ENCODE results near the gene IL17B. TPM values are rescaled to one million over a fixed set of nuclear protein-coding genes. Genes with fewer than 3 reads are reported as not detected.

The IL17B gene
- total RNA-seq, 1 donor from 2014 or later, result not detected

DNA sequence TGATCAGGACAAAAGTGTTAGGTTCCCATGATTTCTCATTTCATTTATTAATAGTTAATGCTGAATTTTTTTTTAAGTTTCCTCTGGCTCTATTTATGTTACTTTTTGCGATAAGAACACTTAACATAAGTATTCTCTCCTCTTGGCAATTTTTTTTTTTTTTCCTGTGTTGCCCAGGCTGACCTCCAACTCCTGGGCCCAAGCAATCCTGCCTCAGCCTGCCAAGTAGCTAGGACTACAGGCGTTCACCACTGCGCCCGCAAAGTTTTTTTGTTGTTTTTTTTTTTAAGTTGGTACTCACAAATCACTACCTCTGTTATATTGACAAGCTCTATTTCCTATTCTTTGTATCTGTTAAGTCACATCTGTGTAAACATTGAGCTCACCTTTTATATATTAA, 26.9 kb downstream of the IL17B start:
- DNase-seq (ENCODE audit: low spot score in 2 of 2, unreplicated experiment in 2 of 2), result no peak
- TF ChIP-seq, protein P1, sequence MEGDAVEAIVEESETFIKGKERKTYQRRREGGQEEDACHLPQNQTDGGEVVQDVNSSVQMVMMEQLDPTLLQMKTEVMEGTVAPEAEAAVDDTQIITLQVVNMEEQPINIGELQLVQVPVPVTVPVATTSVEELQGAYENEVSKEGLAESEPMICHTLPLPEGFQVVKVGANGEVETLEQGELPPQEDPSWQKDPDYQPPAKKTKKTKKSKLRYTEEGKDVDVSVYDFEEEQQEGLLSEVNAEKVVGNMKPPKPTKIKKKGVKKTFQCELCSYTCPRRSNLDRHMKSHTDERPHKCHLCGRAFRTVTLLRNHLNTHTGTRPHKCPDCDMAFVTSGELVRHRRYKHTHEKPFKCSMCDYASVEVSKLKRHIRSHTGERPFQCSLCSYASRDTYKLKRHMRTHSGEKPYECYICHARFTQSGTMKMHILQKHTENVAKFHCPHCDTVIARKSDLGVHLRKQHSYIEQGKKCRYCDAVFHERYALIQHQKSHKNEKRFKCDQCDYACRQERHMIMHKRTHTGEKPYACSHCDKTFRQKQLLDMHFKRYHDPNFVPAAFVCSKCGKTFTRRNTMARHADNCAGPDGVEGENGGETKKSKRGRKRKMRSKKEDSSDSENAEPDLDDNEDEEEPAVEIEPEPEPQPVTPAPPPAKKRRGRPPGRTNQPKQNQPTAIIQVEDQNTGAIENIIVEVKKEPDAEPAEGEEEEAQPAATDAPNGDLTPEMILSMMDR (IDR thresholded peaks at IDR 0.05; ENCODE audit: unreplicated experiment), result no peak
- peaks cover 5% of the 10 kb centered on the region for H3K4me1 Mint-ChIP-seq
- no peak overlapping the region for H3K4me3 Mint-ChIP-seq
- H3K9me3 Mint-ChIP-seq, result no peaks in the 10 kb centered on the region
- no peaks in the 10 kb centered on the region for H3K27me3 Mint-ChIP-seq (ENCODE audit: low read depth)
- H3K27ac Mint-ChIP-seq, result no peak overlapping the region
- H3K36me3 Mint-ChIP-seq, result peaks cover 38% of the 10 kb centered on the region

DNA sequence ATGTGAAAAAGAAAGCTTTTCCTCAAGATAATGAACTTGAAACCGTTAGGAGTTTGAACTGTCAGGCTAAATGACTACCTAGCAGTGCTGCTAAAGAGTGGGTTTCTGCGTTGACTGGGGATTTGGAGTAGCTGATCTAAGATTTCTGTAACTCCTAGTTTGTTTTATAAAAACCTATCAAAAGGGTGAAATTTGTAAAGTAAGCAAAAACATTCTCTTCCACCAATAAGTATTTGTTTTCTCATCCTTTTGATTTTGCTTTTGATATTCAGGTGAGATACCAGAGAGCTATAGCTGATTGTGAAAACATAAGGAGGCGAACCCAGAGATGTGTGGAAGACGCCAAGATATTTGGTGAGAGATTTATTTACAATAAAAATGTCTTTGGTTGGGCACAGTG, 29.7 kb downstream of the IL17B start:
- TF ChIP-seq, protein P1 (IDR thresholded peaks at IDR 0.05; ENCODE audit: unreplicated experiment), result no peak
- no peaks in the 10 kb centered on the region for H3K27me3 Mint-ChIP-seq (ENCODE audit: low read depth)
- H3K36me3 Mint-ChIP-seq, result peaks cover 36% of the 10 kb centered on the region

DNA sequence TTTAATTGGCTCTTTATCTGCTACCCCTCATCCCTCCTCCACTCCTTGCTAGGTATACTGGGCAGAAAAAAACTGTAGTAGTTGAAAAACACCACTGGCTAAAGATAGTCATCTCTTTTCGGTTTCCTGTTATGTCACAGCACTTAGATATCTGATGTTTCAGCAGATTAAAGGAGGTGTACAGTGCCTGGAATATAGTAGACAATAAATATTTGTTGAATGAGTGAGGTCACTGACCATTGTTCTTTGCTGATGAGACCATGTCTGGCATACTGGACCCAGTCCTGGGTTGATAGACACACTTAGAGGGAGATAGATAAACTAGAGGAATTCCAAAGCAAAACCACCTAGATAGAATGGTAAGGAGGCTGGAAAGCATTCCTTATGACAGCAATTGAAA, 30.6 kb downstream of the IL17B start:
- H3K4me3 Mint-ChIP-seq, result no peak overlapping the region
- TF ChIP-seq, protein P1 (IDR thresholded peaks at IDR 0.05; ENCODE audit: unreplicated experiment), result no peak
- H3K27me3 Mint-ChIP-seq (ENCODE audit: low read depth), result no peaks in the 10 kb centered on the region
- H3K9me3 Mint-ChIP-seq, result no peaks in the 10 kb centered on the region
- H3K27ac Mint-ChIP-seq, result no peak overlapping the region
- no peak for DNase-seq (ENCODE audit: low spot score in 2 of 2, unreplicated experiment in 2 of 2)
- peaks cover 33% of the 10 kb centered on the region for H3K36me3 Mint-ChIP-seq
- H3K4me1 Mint-ChIP-seq, result peaks cover 30% of the 10 kb centered on the region

More for the DNA sequence above, 29.7 kb downstream of the IL17B start:
- no peak overlapping the region for H3K27ac Mint-ChIP-seq
- H3K4me3 Mint-ChIP-seq, result no peak overlapping the region
- H3K4me1 Mint-ChIP-seq, result peaks cover 23% of the 10 kb centered on the region
- no peaks in the 10 kb centered on the region for H3K9me3 Mint-ChIP-seq
- DNase-seq (ENCODE audit: low spot score in 2 of 2, unreplicated experiment in 2 of 2), result no peak

DNA sequence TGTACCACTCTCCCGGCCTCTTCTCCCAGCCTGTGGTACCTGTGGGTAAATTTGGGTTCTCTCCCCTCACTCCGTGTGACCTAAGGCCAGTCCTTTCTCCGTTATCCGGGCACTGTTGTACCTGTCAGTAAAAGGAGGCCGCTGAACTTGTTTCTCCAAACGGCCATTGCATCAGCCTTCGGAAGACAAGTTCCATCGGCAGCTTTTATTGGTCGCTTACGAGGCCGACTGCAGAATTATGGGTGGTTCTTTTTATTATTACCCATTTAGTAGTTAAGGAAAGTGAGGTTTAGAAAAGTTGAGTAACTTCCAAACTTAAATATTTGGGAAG, 33.2 kb downstream of the IL17B start:
- Mint-ChIP-seq H3K9me3 (no peaks in the 10 kb centered on the region), H3K27me3 (ENCODE audit: low read depth) (peaks cover 2% of the 10 kb centered on the region), H3K27ac (peak overlapping the region; percentile 96), H3K36me3 (peaks cover 19% of the 10 kb centered on the region), H3K4me3 (peak overlapping the region; percentile 90), H3K4me1 (peaks cover 30% of the 10 kb centered on the region)
- no peak for DNase-seq (ENCODE audit: low spot score in 2 of 2, unreplicated experiment in 2 of 2)
- TF ChIP-seq, protein P1 (IDR thresholded peaks at IDR 0.05; ENCODE audit: unreplicated experiment), result no peak

DNA sequence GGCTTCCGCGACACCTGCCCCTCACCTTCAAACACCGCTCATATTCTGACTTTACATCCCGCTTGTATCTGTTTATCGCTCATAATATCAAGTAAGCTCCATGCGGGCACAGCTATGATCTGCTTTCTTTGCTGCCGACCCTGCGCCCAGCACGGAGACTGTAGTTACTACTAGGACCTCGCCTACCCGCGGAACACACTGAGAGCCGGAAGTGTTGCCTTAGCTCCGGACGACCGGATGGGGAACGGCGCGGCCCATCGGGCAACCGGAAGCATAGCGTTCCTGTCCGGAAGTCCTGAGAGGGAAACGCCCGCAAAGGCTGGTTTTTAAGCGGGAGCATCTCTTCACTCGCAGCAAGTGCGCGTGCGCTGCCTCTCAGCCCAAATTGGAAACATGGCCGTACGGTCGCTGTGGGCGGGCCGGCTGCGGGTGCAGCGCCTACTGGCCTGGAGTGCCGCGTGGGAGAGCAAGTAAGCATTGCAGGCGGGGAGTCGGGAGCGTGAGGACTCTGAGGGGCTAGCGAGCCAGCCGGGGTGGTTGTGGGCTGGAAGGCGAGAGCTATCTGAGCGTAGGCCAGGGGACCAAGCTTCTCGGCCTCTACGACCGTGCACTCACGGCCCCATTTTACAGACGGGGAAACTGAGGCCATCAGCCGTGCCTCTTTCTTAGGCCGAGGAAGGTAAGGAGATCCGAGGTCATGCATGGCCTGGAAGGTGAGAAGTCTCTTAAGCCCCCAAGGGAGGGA, 33.8 kb downstream of the IL17B start, which contains the start of gene GRPEL2:
Gene GRPEL2, plus strand, starts transcription at position 353 of the 745 bp plus-strand sequence. Its CDS starts 41 bp downstream, at position 394.
- peak; percentile 84 to 91 for DNase-seq (ENCODE audit: low spot score in 2 of 2, unreplicated experiment in 2 of 2)
- peak within 1 kb of the TSS; percentile 96 for H3K27ac Mint-ChIP-seq
- TF ChIP-seq, protein P1 (IDR thresholded peaks at IDR 0.05; ENCODE audit: unreplicated experiment), result no peak
- H3K9me3 Mint-ChIP-seq, result no peaks in the 10 kb centered on the region
- H3K36me3 Mint-ChIP-seq, result peaks cover 13% of the 10 kb centered on the region
- H3K4me3 Mint-ChIP-seq, result peak within 1 kb of the TSS; percentile 90
- H3K27me3 Mint-ChIP-seq (ENCODE audit: low read depth), result peaks cover 2% of the 10 kb centered on the region
- H3K4me1 Mint-ChIP-seq, result peaks cover 30% of the 10 kb centered on the region
